GM19035 (cell line): Measurements from ENCODE around the gene GZMB.
"Not testable (repeated sequence)": the region's sequence is repeated elsewhere in the genome, so short reads cannot be mapped to it uniquely, and the experiment has no call there.

Source experiments
- ATAC-seq: cut with Tn5 transposase; IDR thresholded peaks from one replicate; pipeline ENCODE4 v1.9.1; 2021; ENCODE audit not compliant: unreplicated experiment

The GZMB gene, protein sequence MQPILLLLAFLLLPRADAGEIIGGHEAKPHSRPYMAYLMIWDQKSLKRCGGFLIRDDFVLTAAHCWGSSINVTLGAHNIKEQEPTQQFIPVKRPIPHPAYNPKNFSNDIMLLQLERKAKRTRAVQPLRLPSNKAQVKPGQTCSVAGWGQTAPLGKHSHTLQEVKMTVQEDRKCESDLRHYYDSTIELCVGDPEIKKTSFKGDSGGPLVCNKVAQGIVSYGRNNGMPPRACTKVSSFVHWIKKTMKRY

DNA sequence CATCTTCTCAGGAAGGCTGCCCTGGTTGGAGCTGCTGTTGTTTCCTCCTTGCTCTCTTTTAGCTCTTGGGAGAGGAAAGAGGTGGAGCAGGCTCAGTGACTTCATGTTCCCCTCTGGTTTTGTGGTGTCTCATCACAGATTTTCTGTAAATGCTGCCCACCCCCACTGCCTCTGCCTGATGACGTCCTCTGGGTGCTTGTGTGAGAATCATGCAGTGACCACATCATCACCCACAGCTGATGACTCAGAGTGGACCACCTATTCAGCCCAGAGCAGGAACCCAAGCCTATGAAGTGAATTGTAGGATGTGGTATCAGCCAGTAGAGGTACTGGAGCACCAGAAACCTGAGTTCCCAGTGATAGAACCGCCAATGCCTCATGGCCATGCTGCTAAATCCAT, at the start of gene GZMB:
GZMB (minus strand) TSS at position 33 of the 400 bp plus-strand sequence; CDS start at position 3, 30 bp downstream.
- no peak for ATAC-seq

DNA sequence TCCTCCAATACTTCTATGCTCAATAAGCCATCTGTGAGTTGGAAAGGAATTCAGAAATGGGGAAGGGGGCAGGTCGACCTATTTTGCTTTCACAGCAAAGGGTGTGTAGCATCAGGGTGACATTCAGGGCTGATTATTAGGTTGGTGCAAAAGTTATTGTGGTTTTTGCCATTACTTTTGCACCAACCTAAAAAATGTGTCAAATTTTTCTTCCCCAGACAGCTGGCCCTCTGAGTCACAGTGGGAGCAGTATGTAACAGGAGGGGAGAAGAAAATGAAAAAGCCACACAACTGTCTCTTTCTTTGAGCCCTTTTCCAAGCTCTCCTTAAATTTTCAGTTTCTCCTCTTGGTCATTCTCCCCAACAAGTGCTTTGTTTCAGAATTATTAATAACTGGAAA, 47.1 kb upstream of the GZMB start:
- no peak for ATAC-seq

- ATAC-seq: no peak
These were observed 46.5 kb upstream of the GZMB start for GRCh38 chr14:24680516-24680915.

DNA sequence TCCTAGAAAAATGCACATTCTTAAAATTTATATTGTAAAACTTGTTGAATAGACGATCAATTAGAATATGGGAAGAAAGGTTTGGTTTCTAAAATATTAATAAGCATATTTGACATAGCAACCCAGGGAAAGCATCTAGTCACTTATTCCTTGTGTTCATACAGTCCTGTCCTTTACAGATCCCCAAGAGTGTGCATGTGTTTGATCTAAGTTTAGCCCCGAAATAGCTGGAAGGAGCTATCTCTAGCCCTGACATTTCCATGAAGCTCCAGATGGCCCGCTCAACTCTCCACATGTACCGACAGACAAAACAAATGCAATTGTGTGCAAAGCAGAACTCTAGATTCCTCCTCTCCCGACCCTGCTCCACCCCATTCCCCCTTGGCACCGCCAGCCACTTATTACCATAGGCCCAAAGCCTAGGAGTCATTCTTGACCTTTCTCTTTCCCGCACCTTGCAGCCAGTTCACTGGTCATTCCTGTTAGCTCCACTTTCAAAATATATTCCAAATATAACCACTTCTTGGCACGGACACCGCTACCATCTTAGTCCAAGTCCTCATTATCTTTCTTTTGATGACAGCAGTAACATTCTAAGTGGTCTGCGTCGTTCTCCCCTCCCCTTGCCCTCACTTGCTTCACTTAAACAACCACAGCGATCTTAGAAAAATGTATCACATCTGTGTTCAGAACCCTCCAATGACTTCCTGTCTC, 45.4 kb upstream of the GZMB start:
- no peak for ATAC-seq

DNA sequence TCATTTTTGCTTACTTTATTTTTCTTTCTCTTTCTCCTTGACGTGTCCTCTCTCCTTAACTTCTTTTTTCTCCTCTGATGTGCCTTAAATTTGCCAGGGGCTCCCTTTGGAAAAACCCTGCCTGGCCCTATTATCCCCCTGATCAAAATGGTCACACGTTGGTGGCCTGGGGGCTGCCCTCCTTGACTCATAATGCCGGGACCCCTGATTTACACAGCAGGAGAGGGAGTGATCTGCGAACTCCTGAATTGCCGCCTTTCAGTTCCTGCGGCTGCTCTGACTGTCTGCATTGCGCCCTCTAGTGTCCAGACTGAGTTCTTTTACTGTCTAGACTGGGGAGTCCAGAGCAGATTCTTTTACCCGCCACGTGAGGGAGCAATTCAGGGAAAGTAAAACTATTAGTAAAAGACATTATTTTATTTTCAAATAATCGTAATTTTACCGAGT, 44.8 kb upstream of the GZMB start:
- ATAC-seq: peak; percentile 79

- ATAC-seq: no peak
These were observed 44.0 kb upstream of the GZMB start for GRCh38 chr14:24677956-24678355.

- ATAC-seq: peak; percentile 70
These were observed 40.4 kb upstream of the GZMB start for GRCh38 chr14:24674204-24674970.

- ATAC-seq: peak; percentile 58
These were observed 39.7 kb upstream of the GZMB start for GRCh38 chr14:24673534-24674203.

DNA sequence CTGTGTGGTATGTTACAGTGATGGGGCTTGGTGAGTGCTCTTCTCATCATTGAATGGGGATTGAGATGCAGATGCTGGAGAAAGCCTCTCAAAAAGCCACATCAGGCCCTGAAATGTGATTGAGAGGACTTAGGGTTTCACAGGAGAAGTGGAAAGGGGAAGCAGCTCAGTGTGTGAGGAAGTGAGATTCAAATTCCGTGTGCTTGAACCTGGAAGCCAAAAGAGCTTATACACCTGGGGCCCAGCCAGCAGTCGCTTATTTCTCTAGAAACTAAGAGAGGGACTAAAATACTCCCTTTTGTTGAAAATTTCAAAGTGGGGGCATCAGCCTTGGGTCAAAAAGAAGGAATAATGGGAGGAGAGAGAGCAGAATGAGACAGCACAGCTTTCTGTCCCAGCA, 39.1 kb upstream of the GZMB start:
- ATAC-seq: peak; percentile 41

DNA sequence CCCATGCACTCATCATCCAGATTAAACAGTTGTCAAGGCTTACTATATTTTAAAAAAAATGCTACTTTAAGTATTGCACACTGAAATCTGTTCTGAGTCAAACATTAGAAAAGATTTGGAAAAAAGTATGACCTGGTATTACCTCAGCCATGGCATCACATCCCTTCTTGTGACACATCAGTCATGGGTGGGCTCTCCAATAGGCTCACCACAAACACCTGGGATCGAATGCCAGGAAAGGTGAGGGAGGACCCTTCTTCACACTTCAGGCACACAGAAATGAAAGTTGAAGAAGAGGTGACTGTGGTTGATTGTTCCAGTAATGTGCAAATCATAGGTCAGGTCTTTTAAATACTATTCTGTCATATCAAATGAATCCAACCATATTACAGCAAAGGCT, 36.6 kb upstream of the GZMB start:
- no peak for ATAC-seq

DNA sequence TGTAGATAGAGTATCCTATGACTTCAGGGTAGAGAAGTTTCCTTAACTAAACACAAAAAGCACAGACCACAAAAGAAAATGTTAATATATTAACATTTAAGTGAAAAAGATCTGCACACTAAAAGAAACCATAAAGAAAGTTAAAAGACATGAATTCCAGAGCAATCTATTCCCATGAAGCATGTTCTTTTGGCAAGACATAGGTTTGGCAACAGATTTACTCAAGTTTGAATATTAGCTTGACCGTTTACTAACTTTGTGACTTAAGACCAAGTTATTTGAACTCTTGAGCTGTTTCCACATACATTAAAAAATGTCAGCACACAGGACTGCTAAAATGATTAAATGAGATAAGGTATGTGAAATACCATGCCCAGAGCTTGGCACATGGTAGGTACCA, 35.7 kb upstream of the GZMB start:
- ATAC-seq: no peak

DNA sequence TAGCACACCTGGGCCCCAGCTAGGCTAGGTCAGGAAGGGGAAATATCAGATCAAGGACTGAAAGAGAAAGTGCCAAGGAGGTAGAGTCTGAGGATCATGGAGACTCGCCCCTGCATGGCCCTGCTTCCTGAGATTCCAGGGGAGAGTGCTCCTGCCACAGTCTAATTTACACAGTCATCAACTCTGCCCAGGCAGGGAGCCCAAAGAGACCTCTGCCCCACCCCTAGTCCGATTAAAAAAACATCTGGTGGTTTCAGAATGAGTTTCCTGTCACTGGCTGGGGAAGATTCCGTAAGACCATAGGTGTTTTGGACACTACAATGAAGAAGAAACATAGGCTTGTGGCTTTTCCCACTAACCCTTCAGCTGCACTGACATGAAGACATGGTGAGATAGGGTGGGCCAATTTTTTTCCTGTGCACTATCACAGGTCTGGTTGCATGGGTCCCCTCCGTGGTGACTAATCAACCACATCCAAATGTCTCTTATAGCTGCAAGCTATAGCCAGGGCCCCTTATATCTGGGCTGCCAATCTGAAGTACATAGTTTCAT, 31.5 kb upstream of the GZMB start:
- ATAC-seq: peak; percentile 96

GRCh38 chr14:24664366-24664765, 30.4 kb upstream of the GZMB start:
- no peak for ATAC-seq

- ATAC-seq: no peak
These were observed 28.8 kb upstream of the GZMB start for GRCh38 chr14:24662753-24663152.

GRCh38 chr14:24659916-24660570, 26.1 kb upstream of the GZMB start:
- no peak for ATAC-seq

DNA sequence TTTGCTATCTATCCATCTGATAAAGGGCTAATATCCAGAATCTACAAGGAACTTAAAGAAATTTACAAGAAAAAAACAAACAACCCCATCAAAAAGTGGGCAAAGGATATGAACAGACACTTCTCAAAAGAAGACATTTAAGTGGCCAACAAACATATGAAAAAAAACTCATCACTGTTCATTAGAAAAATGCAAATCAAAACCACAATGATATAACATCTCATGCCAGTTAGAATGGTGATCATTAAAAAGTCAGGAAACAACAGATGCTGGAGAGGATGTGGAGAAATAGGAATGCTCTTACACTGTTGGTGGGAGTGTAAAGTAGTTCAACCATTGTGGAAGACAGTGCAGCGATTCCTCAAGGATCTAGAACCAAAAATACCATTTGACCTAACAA, 14.4 kb upstream of the GZMB start:
- not testable (repeated sequence) for ATAC-seq

DNA sequence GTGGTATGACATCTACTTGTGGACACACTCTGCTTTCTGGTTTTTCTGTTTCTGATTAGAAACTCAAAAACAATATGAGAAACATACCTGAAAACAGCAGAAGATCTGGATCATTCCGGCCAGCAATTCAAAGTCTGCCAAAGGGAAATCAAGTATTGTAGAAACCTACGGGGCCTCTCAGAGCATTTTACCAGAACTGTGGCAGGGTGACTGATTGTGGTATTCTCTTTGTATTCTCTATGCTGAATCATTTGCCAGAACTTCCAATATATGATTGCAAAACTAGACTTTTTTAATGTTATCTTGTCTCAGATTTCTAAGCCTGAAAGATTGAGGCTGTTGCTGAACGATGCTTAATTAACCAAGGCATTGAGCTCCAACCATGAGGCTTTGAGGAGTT, 5.9 kb upstream of the GZMB start:
- no peak for ATAC-seq

GRCh38 chr14:24639270-24639669, 5.3 kb upstream of the GZMB start:
- no peak for ATAC-seq

- ATAC-seq: no peak
These were observed 637 bp downstream of the GZMB start for GRCh38 chr14:24633353-24633752.

- no peak for ATAC-seq
These were observed 1.2 kb downstream of the GZMB start for GRCh38 chr14:24632761-24633160.

GRCh38 chr14:24632336-24632735, 1.7 kb downstream of the GZMB start:
- no peak for ATAC-seq
